Measurements from ENCODE around the gene ELAC2. TPM values are rescaled to one million over a fixed set of nuclear protein-coding genes. Genes with fewer than 3 reads are reported as not detected.

ELAC2 gene
- polyA plus RNA-seq, 3 donors, result 24.2 to 39.6 (median 26.0) TPM

DNA sequence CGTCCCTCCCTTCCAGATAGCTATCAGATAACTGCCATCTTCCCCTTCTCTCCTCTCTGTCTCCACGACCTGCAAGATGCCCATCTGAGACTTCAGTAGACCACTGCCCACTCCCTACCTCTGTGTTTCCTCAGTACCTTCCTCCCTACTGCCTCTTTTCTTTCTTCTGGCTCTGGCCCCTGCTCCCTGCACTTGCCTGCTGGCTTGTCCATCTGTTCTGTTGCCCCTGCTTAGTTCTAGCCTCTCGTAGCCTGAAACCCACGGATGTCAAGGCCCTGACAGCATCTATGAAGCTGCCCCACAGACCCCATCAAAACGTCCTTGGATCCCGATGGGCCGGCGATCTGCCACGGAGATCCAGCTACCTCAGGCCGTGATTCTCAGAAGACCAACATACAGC is 53.0 kb downstream of the ELAC2 start:
- no peaks in the 10 kb centered on the region for H3K4me1 Mint-ChIP-seq
- Histone ChIP-seq H3K9me3 (replicated peaks in 1 of 2; ENCODE audit: control insufficient read depth in 1 of 2, insufficient read depth in 1 of 2, low read length in 2 of 2) (no peaks in the 10 kb centered on the region), H3K4me1 (ENCODE audit: control insufficient read depth in 1 of 2, insufficient read depth in 2 of 2, low read length in 2 of 2) (no peaks in the 10 kb centered on the region), H3K27ac (ENCODE audit: low read depth in 1 of 2, low read length in 2 of 2) (no peak overlapping the region), H3K36me3 (replicated peaks in 1 of 2; ENCODE audit: control insufficient read depth in 1 of 2, insufficient read depth in 2 of 2, low read length in 2 of 2) (no peaks in the 10 kb centered on the region), H4K20me1 (ENCODE audit: insufficient read depth, low read length) (no peaks in the 10 kb centered on the region), H3K4me2 (replicated peaks; ENCODE audit: extremely low read depth, low read length, poor library complexity, severe bottlenecking) (no peak overlapping the region), H3K4me3 (replicated peaks in 1 of 3; ENCODE audit: low read depth in 2 of 3, low read length in 3 of 3) (no peak overlapping the region), H3K79me2 (ENCODE audit: insufficient read depth, low read length) (no peaks in the 10 kb centered on the region), H3K27me3 (ENCODE audit: control insufficient read depth in 2 of 2, insufficient read depth in 2 of 2, low read length in 2 of 2) (no peaks in the 10 kb centered on the region), H3K9ac (ENCODE audit: insufficient read depth, low read length, poor library complexity, severe bottlenecking) (no peak overlapping the region), H2AFZ (ENCODE audit: insufficient read depth, low read depth, low read length, poor library complexity, severe bottlenecking) (no peak overlapping the region)
- H3K36me3 Mint-ChIP-seq, result no peaks in the 10 kb centered on the region
- H3K27ac Mint-ChIP-seq, result no peak overlapping the region
- intact Hi-C loops (cut with micrococcal nuclease), result no loop called here
- TF ChIP-seq, protein P1, sequence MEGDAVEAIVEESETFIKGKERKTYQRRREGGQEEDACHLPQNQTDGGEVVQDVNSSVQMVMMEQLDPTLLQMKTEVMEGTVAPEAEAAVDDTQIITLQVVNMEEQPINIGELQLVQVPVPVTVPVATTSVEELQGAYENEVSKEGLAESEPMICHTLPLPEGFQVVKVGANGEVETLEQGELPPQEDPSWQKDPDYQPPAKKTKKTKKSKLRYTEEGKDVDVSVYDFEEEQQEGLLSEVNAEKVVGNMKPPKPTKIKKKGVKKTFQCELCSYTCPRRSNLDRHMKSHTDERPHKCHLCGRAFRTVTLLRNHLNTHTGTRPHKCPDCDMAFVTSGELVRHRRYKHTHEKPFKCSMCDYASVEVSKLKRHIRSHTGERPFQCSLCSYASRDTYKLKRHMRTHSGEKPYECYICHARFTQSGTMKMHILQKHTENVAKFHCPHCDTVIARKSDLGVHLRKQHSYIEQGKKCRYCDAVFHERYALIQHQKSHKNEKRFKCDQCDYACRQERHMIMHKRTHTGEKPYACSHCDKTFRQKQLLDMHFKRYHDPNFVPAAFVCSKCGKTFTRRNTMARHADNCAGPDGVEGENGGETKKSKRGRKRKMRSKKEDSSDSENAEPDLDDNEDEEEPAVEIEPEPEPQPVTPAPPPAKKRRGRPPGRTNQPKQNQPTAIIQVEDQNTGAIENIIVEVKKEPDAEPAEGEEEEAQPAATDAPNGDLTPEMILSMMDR (IDR thresholded peaks at IDR 0.05), result no peak
- H3K4me3 Mint-ChIP-seq, result no peak overlapping the region
- peaks cover 0 to 2% (median 2%) of the 10 kb centered on the region in 3 donors for H3K27me3 Mint-ChIP-seq (ENCODE audit: low read depth in 3 of 3)
- H3K9me3 Mint-ChIP-seq, result peaks cover 4 to 23% (median 13%) of the 10 kb centered on the region in 7 donors
- 90% methylated on average over 10 of the region's 10 CpGs for WGBS (ENCODE audit: insufficient coverage)
- no peak for DNase-seq

DNA sequence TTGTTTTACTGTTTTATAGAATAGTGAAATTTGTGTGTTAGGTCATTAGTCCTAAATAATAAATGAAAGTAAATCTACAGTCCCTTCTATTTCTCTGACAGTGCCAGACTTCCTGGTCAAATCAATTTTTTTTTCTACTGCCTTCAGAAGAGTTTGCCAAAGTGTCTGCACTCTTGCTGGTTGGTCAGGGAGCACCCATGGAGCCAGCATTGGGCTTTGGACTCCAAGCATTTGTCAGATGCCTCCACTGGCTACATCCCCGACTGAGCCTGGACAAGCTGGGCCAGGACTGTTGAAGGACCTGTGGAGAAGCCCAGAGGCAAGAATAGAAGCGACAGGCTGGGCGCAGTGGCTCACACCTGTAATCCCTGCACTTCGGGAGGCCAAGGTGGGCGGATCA is 53.7 kb downstream of the ELAC2 start:
- Mint-ChIP-seq H3K27me3 (ENCODE audit: low read depth in 3 of 3) (peaks cover 0 to 2% (median 0%) of the 10 kb centered on the region in 3 donors), H3K4me3 (no peak overlapping the region), H3K9me3 (peaks cover 4 to 21% (median 12%) of the 10 kb centered on the region in 7 donors), H3K27ac (no peak overlapping the region), H3K36me3 (no peaks in the 10 kb centered on the region), H3K4me1 (no peaks in the 10 kb centered on the region)
- no peak overlapping the region for H3K4me3 ChIP-seq (replicated peaks in 1 of 3; ENCODE audit: low read depth in 2 of 3, low read length in 3 of 3)
- peaks cover 0 to under 1% of the 10 kb centered on the region in 2 donors for H3K9me3 ChIP-seq (replicated peaks in 1 of 2; ENCODE audit: control insufficient read depth in 1 of 2, insufficient read depth in 1 of 2, low read length in 2 of 2)
- H3K27ac ChIP-seq (ENCODE audit: low read depth in 1 of 2, low read length in 2 of 2), result no peak overlapping the region
- H3K4me1 ChIP-seq (ENCODE audit: control insufficient read depth in 1 of 2, insufficient read depth in 2 of 2, low read length in 2 of 2), result no peaks in the 10 kb centered on the region
- H4K20me1 ChIP-seq (ENCODE audit: insufficient read depth, low read length), result no peaks in the 10 kb centered on the region
- no peak overlapping the region for H2AFZ ChIP-seq (ENCODE audit: insufficient read depth, low read depth, low read length, poor library complexity, severe bottlenecking)
- DNase-seq, result no peak
- WGBS (ENCODE audit: insufficient coverage), result 97% methylated on average over 5 of the region's 5 CpGs
- no peaks in the 10 kb centered on the region for H3K79me2 ChIP-seq (ENCODE audit: insufficient read depth, low read length)
- no peaks in the 10 kb centered on the region for H3K27me3 ChIP-seq (ENCODE audit: control insufficient read depth in 2 of 2, insufficient read depth in 2 of 2, low read length in 2 of 2)
- intact Hi-C loops (cut with micrococcal nuclease), result no loop called here
- H3K9ac ChIP-seq (ENCODE audit: insufficient read depth, low read length, poor library complexity, severe bottlenecking), result no peak overlapping the region
- TF ChIP-seq, protein P1 (IDR thresholded peaks at IDR 0.05), result no peak
- H3K4me2 ChIP-seq (replicated peaks; ENCODE audit: extremely low read depth, low read length, poor library complexity, severe bottlenecking), result no peak overlapping the region
- H3K36me3 ChIP-seq (replicated peaks in 1 of 2; ENCODE audit: control insufficient read depth in 1 of 2, insufficient read depth in 2 of 2, low read length in 2 of 2), result no peaks in the 10 kb centered on the region

Measured in CD14-positive monocyte (primary cell).